Measurements from ENCODE around the gene GRPEL1.

DNA sequence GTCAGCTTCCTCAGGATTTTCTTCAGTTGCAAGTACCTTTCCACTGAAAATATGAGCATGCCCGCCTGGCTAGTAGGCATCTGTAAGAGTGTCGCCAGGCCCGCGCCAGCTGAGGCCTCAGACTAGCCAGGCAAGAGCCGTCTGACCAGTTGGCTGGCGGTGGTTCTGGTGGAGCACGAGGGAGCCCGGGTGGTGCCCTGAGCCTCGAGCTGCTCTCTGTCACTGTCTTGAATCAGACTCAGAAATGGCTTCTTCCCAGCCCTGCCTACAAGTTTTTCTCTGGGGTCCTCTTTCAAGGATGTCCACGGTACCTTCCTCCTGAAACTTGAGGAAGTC lies 11.9 kb downstream of the GRPEL1 start:
- TF ChIP-seq, protein P1, sequence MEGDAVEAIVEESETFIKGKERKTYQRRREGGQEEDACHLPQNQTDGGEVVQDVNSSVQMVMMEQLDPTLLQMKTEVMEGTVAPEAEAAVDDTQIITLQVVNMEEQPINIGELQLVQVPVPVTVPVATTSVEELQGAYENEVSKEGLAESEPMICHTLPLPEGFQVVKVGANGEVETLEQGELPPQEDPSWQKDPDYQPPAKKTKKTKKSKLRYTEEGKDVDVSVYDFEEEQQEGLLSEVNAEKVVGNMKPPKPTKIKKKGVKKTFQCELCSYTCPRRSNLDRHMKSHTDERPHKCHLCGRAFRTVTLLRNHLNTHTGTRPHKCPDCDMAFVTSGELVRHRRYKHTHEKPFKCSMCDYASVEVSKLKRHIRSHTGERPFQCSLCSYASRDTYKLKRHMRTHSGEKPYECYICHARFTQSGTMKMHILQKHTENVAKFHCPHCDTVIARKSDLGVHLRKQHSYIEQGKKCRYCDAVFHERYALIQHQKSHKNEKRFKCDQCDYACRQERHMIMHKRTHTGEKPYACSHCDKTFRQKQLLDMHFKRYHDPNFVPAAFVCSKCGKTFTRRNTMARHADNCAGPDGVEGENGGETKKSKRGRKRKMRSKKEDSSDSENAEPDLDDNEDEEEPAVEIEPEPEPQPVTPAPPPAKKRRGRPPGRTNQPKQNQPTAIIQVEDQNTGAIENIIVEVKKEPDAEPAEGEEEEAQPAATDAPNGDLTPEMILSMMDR (IDR thresholded peaks at IDR 0.05) = no peak
- TF ChIP-seq POLR2A (IDR thresholded peaks at IDR 0.05) = no peak

All from testis (tissue), 2 donors.